ENCODE measurements around the gene PDE4D. TPM values are rescaled to one million over a fixed set of nuclear protein-coding genes. Genes with fewer than 3 reads are reported as not detected.

Gene PDE4D
- polyA plus RNA-seq, 3 donors: 1.3 to 22.7 (median 11.0) TPM

DNA sequence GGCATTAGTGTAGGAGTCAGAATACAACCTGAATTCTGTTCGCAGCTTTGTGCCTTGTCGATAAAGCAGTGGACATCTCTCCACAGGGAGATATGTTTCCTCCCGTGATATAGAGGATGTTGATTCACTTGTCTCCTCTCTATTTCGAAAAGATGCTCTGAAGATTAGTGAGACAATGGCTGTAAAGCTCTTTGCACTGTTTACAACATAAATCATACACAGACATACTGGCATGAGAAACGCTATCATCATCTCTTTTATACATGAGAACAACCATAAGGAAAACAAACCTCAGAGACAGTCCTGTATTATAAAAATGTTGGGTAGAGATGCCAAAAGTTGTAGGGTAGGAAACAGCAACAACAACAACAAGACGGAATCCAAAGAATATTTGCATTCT, 803.2 kb downstream of the PDE4D start:
- no peak overlapping the region for H3K27ac ChIP-seq (ENCODE audit: low read depth, low read length)
- 87 to 90% (median 89%) methylated on average over 6 of the region's 6 CpGs for WGBS, 3 donors

GRCh38 chr5:59089767-59090166, 803.8 kb downstream of the PDE4D start:
- H3K27ac ChIP-seq (ENCODE audit: low read depth, low read length): no peak overlapping the region
- 80 to 90% (median 86%) methylated on average over 3 of the region's 3 CpGs for WGBS, 3 donors

GRCh38 chr5:59088546-59088945, 805.0 kb downstream of the PDE4D start:
- no peak overlapping the region for H3K27ac ChIP-seq (ENCODE audit: low read depth, low read length)

DNA sequence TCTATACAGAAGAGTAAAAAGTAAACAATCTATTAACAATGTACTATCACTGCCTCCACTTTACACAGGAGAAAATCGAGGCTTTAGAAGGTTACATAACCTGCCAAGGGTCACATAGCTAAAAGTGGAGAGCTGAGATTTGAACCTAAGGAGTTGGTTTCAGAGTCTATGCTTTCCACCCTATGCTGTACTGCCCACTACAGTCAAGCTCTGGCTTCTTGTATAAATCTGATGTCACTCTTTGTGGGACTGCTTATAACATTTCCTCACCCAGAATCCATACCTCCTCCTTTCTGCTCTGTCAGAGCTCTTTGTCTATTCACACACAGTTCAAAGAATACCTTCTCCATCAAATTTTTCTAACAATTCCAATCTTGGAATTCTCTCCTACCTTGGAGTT, 807.5 kb downstream of the PDE4D start:
- H3K27ac ChIP-seq (ENCODE audit: low read depth, low read length): no peak overlapping the region
- WGBS, 3 donors: 46 to 87% (median 68%) methylated on average over 1 of the region's 1 CpG

DNA sequence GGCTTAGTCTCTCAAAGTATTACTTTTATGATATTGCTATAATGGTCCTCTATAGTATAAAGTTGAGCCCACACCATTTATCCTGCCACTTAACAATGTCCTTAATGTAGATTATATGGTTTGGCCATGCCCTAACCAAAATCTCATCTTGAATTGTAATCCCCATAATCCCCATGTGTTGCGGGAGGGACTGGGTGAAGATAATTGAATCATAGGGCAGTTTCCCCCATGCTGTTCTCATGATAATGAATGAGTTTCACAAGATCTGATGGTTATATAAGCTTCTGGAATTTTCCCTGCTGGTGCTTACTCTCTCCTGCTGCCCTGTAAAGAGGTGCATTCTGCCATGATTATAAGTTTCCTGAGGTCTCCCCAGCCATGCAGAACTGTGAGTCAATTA, 811.8 kb downstream of the PDE4D start:
- 97 to 100% (median 97%) methylated on average over 1 of the region's 1 CpG for WGBS, 3 donors

DNA sequence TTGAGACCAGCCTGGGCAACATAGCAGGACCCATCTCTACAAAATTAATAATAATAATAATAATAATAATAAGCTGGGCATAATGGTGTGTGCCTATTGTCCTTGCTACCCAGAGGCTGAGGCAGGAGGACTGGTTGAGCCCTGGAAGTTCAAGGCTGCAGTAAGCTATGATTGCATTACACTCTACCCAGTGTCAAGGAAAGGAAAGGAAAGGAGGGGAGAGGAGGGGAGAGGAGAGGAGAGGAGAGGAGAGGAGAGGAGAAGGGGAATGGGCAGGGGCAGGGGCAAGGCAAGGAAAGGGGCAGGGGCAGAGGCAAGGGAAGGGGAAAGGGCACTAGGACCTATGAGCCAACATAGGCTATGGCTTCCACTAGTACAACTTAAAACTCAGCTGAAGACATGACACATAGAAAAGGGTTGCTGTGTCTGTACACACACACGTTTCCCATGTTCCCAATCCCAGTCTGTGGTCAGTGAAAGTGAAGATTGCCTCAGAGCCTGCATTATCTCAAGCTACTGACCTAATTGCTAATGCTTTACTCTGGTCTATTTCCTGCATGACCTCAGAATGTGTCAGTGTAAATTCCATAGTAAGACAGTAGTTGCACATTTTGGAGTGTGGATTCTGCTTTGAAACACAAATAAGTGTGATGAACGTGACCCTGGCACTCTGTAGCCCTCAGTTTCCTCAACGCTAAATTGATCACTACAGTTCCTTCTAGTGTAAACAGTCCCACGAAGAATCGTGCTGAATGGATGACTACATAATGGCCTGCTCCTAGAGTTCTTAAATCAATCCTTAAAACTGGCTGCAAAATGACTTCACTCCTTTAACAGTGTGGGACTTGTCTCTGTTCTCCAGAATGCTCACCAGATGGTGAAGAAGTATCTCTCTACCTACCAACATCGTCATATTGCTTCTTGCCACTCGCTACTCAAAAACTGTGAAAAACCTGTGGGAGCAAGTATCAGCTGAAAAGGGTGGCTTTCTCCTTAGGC, 813.6 kb downstream of the PDE4D start:
- H3K27ac ChIP-seq (ENCODE audit: low read depth, low read length): no peak overlapping the region
- WGBS, 3 donors: 58 to 63% (median 61%) methylated on average over 7 of the region's 7 CpGs

More for the DNA sequence above, 811.8 kb downstream of the PDE4D start:
- H3K27ac ChIP-seq (ENCODE audit: low read depth, low read length): no peak overlapping the region

- WGBS, 3 donors: 81 to 96% (median 96%) methylated on average over 12 of the region's 12 CpGs
- no peak overlapping the region for H3K27ac ChIP-seq (ENCODE audit: low read depth, low read length)
Observed at GRCh38 chr5:59071755-59072549, 821.6 kb downstream of the PDE4D start.

DNA sequence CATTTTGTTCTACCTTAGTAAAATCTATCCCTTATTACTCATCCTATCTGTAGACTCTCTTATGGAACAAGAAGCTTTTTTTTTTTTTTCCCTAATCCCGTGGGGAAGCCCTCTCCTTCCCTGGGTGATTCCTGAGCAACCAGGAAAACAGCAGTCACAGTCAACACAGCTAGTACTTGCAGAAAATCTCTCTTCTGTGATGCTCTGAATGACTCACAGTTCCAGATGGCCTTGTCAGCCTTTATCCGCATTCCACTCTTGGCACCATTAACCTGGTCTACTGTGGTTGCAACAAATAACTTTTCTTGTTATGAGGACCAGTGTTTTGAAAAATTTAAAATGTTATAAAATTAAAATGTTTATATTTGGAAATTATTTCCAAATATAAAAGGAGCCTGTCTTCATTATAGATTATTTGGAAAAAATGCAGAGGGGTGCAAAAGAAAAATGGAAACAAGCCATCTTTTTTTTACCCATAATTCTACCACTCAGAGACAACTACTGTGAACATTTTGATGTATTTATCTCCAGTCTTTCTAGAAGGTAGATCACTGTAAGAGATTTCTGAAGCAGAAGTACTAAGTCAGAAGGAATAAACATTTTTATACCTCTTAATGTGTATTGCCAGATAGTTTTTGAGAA, 824.0 kb downstream of the PDE4D start:
- H3K27ac ChIP-seq (ENCODE audit: low read depth, low read length): no peak overlapping the region
- 58 to 64% (median 60%) methylated on average over 2 of the region's 2 CpGs for WGBS, 3 donors

- WGBS, 3 donors: 90 to 93% (median 93%) methylated on average over 4 of the region's 4 CpGs
- no peak overlapping the region for H3K27ac ChIP-seq (ENCODE audit: low read depth, low read length)
Observed at GRCh38 chr5:59067956-59068656, 825.4 kb downstream of the PDE4D start.

- WGBS, 3 donors: 83 to 93% (median 89%) methylated on average over 5 of the region's 5 CpGs
- H3K27ac ChIP-seq (ENCODE audit: low read depth, low read length): no peak overlapping the region
Observed at GRCh38 chr5:59066367-59067163, 827.0 kb downstream of the PDE4D start.

- no peak overlapping the region for H3K27ac ChIP-seq (ENCODE audit: low read depth, low read length)
- WGBS, 3 donors: 92 to 100% (median 94%) methylated on average over 1 of the region's 1 CpG
Observed at GRCh38 chr5:59065554-59065953, 828.0 kb downstream of the PDE4D start.

DNA sequence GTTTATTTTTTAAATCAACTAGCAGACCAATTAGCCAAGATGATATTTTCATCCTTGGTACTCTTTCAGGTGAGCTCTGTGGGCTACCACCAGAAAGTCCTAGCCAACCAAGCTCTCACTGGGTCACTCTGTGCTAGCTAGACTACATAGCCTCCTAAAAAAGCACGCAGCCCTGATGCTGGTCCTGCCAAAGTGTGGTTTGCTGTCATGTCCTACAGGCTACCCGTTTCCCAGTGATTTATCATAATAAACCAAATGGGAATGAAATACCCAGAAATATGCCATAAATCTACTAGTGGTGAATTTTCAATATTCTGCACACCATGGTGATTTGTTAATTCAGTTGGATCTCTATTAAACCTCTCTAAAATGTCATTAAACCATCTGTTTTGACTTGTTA, 829.2 kb downstream of the PDE4D start:
- WGBS, 3 donors: 19 to 67% (median 56%) methylated on average over 2 of the region's 2 CpGs
- no peak overlapping the region for H3K27ac ChIP-seq (ENCODE audit: low read depth, low read length)

DNA sequence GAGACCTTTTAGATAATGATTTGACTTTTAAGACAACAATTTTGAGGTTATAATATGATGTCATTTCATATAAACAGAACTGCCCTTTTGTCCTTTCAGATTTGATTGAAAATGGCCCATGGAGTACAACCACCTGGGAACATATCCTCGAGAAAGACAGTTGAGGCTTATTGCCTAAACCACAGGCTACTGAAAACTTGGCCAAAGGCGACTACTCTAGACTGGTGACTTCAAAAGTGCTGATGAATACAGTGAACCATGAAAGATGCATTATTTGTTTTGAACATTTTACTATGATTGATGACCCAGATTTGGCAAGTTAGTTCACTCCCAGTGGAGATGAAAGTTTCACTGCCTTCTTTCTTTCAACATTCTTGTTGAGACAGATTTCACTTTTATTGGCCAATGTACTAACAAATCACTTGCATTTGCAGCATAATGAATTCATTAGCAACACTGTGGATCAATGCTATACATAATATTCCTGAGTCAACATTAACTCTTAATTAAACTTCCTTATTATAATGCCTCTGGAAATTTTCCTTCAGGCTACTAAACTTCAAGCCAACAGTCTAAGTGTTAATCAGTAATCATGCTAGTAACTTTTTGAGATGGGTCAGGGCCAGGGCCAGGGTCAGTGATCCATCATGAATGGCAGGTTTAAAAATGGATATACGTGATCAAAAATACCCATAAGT, 830.4 kb downstream of the PDE4D start:
- WGBS, 3 donors: 33 to 61% (median 54%) methylated on average over 3 of the region's 3 CpGs
- no peak overlapping the region for H3K27ac ChIP-seq (ENCODE audit: low read depth, low read length)

- H3K27ac ChIP-seq (ENCODE audit: low read depth, low read length): no peak overlapping the region
- 58 to 82% (median 72%) methylated on average over 5 of the region's 5 CpGs for WGBS, 3 donors
Observed at GRCh38 chr5:59061377-59061776, 832.1 kb downstream of the PDE4D start.

DNA sequence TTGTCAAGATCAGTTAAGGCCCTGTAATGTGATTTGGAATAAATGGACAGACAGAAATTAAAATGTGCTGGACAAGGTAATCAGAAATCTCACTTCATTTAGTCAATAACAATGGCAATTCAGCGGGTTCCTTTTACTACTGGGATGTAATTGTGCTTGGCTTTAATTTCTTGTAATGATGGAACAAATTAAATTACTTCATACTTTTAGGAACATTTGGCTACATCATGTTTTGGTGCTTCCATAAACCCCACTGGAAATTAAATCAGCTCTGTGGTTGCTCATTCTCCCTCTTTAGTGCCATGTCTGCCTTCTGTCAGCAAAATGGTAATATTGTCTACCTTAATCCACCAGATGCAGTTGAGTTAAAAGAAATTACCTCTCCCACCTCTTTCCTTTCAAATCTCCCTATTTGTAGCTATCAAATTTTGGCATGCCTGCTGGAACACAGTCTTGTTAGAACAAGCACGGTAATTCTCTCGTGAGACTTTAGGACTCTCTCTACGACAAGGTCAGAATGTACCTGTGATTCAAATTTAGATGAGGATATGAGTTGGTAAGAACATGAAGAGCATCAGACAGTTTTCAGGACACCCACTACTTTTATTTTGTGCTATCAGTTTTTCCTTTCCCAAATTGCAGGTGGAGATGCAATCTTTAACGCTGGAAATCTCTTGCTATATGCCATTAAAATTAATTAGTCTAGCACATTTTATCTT, 834.4 kb downstream of the PDE4D start:
- no peak overlapping the region for H3K27ac ChIP-seq (ENCODE audit: low read depth, low read length)
- 67 to 88% (median 69%) methylated on average over 5 of the region's 5 CpGs for WGBS, 3 donors

- WGBS, 3 donors: 63 to 93% (median 90%) methylated on average over 1 of the region's 1 CpG
- no peak overlapping the region for H3K27ac ChIP-seq (ENCODE audit: low read depth, low read length)
Observed at GRCh38 chr5:59058237-59058636, 835.3 kb downstream of the PDE4D start.

Measured in adipose tissue (tissue), 3 donors.